ENCODE data around the gene KNDC1. TPM values are rescaled to one million over a fixed set of nuclear protein-coding genes. Genes with fewer than 3 reads are reported as not detected.
A peak's percentile ranks its signal among the peaks of the same experiment; 100 is the strongest.

The KNDC1 gene
- total RNA-seq, 1 experiment from 2014 or later: 15.7 TPM

GRCh38 chr10:133127291-133128125, 32.5 kb upstream of the KNDC1 start:
- H3K9me3 ChIP-seq (ENCODE audit: control insufficient read depth, low read depth, low read length): no peaks in the 10 kb centered on the region
- H3K27ac ChIP-seq (ENCODE audit: insufficient read length, low read depth, low read length): no peak overlapping the region
- no peak overlapping the region for H3K4me3 Mint-ChIP-seq
- no peak overlapping the region for H2BK120ac ChIP-seq (ENCODE audit: low read depth, low read length, poor library complexity, severe bottlenecking)
- no peak overlapping the region for H3K9ac ChIP-seq (ENCODE audit: extremely low read depth, insufficient read length, low read length)
- no peak overlapping the region for H3K27ac Mint-ChIP-seq
- no peak overlapping the region for H3K14ac ChIP-seq (ENCODE audit: insufficient read depth, low read length)
- DNase-seq: peak; percentile 65
- H3K4ac ChIP-seq (ENCODE audit: low read depth, low read length): no peak overlapping the region
- peaks cover 10% of the 10 kb centered on the region for H3K27me3 Mint-ChIP-seq (ENCODE audit: low read depth)
- H3K79me2 ChIP-seq (ENCODE audit: insufficient read depth, low read length): no peaks in the 10 kb centered on the region
- H3K36me3 Mint-ChIP-seq (ENCODE audit: insufficient read depth in 1 of 3, low read depth in 3 of 3): no peaks in the 10 kb centered on the region; a peak in 1 of 7 replicates
- H4K91ac ChIP-seq (ENCODE audit: insufficient read length, low read depth, low read length): no peak overlapping the region
- H2BK20ac ChIP-seq (ENCODE audit: low read depth, low read length, poor library complexity, severe bottlenecking): no peak overlapping the region
- H3K4me1 ChIP-seq (ENCODE audit: insufficient read depth, low read length): no peaks in the 10 kb centered on the region
- H3K18ac ChIP-seq (ENCODE audit: insufficient read length, low read depth, low read length): no peak overlapping the region
- H2AFZ ChIP-seq (ENCODE audit: low read length): no peak overlapping the region
- peaks cover 0 to 7% of the 10 kb centered on the region in 2 experiments; a peak in 2 of 5 replicates for H3K9me3 Mint-ChIP-seq
- no peak overlapping the region for H3T11ph ChIP-seq (ENCODE audit: low read length)
- H2BK15ac ChIP-seq (ENCODE audit: low read depth, low read length): no peak overlapping the region
- H3K27me3 ChIP-seq (ENCODE audit: insufficient read depth, low read length): no peaks in the 10 kb centered on the region
- H4K20me1 ChIP-seq (ENCODE audit: control insufficient read depth, insufficient read depth, insufficient read length): no peaks in the 10 kb centered on the region
- WGBS (ENCODE audit: extremely low coverage, insufficient read length, low lambda C conversion rate): no CpG with 5 or more reads among the region's 36 CpGs
- H3K4me1 Mint-ChIP-seq: peaks cover 0 to 2% of the 10 kb centered on the region in 2 experiments; a peak in 1 of 4 replicates
- no peaks in the 10 kb centered on the region for H3K79me1 ChIP-seq (ENCODE audit: insufficient read depth, low read depth, low read length, poor library complexity, severe bottlenecking)
- H3K56ac ChIP-seq (ENCODE audit: insufficient read length, low read depth, low read length): no peak overlapping the region
- no peak overlapping the region for H2BK5ac ChIP-seq (ENCODE audit: insufficient read length, low read length)
- no peak overlapping the region for H3K23ac ChIP-seq (ENCODE audit: insufficient read length, low read depth, low read length)
- TF ChIP-seq CTCF (conservative IDR thresholded peaks at IDR 0.05): no peak
- no peak overlapping the region for H2AK5ac ChIP-seq (ENCODE audit: insufficient read length, low read length)
- no peak overlapping the region for H4K8ac ChIP-seq (replicated peaks; ENCODE audit: insufficient read length, low read depth, low read length)
- H2BK12ac ChIP-seq (ENCODE audit: insufficient read length, low read depth, low read length): no peak overlapping the region
- no peak overlapping the region for H3K4me2 ChIP-seq (ENCODE audit: insufficient read depth, insufficient read length, low read length)
- no peak overlapping the region for H4K5ac ChIP-seq (ENCODE audit: insufficient read length, low read depth, low read length)
- H3K23me2 ChIP-seq (ENCODE audit: insufficient read length, low read depth, low read length, poor library complexity, severe bottlenecking): no peaks in the 10 kb centered on the region

Measured in H9 (cell line).